Measurements from ENCODE around the gene PSMB8.

GRCh38 chr6:32845384-32845884 is 1.6 kb upstream of the PSMB8 start:
- TF ChIP-seq EZH2phosphoT487 (IDR thresholded peaks at IDR 0.05; ENCODE audit: low read depth) (no peak), CTCF (IDR thresholded peaks at IDR 0.05; ENCODE audit: low read depth, low read length) (no peak)

All from OCI-LY3 (cell line).